Activated T-cell treated with anti-CD3 and anti-CD28 coated beads for 4 hours (primary cell): ENCODE data around the gene MAPKAPK5.
A peak's percentile ranks its signal among the peaks of the same experiment; 100 is the strongest.
"Not testable (repeated sequence)": the region's sequence is repeated elsewhere in the genome, so short reads cannot be mapped to it uniquely, and the experiment has no call there.

Experiments
- DNase-seq: peaks from one replicate; pipeline ENCODE4 v3.0.0-alpha.2; 2020

The MAPKAPK5 gene

DNA sequence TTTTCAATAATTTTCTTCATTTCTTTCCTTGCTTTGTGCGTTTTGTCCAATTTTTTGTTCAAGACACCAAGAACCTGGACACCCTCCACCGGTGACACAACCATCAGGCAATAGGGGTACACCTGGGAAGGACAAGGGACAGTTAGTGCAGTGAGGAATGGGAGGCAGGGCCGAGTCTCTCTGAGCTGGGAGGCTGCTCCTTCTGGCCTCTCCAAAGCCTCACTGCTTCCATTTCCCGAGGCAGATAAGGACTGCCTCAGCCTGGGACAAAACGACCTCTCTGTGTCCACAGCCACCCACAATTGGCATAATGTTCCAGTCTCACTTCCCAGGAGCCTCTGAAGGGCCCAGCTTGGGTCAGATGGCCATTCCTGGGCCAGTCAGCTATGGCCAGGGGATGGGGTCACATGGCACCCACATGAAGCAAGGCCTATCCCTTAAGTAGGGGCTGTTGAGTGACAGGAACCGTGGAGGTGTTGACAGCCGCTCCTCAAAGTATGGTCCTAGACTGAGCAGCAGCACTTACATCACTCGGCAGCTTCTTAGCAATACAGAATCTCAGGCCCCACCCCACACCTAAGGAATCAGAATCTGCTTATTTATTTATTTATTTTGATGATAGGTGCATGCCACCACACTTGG, 13.6 kb upstream of the MAPKAPK5 start:
- no peak for DNase-seq

DNA sequence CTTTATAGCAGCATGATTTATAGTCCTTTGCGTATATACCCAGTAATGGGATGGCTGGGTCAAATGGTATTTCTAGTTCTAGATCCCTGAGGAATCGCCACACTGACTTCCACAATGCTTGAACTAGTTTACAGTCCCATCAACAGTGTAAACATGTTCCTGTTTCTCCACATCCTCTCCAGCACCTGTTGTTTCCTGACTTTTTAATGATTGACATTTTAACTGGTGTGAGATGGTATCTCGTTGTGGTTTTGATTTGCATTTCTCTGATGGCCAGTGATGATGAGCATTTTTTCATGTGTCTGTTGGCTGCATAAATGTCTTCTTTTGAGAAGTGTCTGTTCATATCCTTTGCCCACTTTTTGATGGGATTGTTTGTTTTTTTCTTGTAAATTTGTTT, 12.4 kb upstream of the MAPKAPK5 start:
- not testable (repeated sequence) for DNase-seq

- DNase-seq, result not testable (repeated sequence)
Observed at GRCh38 chr12:111834740-111835386, 7.2 kb upstream of the MAPKAPK5 start.

DNA sequence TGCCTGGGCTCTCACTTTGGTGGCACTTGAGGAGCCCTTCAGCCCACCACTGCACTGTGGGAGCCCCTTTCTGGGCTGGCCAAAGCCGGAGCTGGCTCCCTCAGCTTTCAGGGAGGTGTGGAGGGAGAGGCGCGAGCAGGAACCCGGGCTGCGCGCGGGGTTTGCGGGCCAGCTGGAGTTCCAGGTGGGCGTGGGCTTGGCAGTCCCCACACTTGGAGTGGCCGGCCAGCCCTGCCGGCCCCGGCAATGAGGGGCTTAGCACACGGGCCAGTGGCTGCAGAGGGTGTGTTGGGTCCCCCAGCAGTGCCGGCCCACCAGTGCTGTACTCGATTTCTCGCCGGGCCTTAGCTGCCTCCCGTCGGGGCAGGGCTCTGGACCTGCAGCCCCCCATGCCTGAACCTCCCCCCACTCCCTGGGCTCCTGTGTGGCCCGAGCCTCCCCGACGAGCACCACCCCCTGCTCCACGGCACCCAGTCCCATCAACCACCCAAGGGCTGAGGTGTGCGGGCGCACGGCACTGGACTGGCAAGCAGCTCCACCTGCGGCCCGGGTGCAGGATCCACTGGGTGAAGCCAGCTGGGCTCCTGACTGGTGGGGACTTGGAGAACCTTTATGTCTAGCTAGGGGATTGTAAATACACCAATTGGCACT, 6.4 kb upstream of the MAPKAPK5 start:
- not testable (repeated sequence) for DNase-seq

DNA sequence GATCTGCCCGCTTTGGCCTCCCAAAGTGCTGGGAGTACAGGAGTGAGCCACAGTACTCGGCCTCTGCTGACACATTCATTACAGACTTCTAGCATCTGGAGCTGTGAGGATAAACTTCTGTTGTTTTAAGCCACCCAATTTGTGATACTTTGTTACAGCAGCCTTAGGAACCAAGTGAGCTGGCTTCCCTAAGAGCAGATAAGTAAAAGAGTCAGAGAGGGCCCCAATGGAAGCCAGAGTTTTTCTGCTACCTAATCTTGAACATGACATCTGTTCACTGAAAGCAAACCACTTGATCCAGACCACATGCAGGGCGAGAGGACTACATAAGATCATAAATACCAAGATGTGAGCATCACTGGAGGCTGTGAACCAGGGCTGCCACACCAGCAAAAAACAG, 3.7 kb upstream of the MAPKAPK5 start:
- no peak for DNase-seq

DNA sequence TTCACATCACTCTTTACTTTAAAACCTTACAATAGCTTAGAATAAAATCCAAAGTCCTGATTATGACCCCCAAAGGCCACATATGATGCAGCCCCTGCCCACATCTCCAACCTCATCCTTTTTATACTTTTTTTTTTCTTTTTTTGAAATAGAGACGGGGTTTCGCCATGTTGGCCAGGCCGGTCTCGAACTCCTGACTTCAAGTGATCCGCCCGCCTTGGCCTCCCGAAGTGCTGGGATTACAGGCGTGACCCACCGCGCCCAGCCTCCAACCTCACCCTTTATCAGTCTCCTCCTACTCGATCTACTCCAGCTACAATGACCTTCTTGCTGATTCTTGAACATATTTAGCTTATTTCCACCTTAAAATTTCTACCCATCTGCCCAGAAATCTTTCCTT, 1.2 kb upstream of the MAPKAPK5 start:
- DNase-seq, result no peak

DNA sequence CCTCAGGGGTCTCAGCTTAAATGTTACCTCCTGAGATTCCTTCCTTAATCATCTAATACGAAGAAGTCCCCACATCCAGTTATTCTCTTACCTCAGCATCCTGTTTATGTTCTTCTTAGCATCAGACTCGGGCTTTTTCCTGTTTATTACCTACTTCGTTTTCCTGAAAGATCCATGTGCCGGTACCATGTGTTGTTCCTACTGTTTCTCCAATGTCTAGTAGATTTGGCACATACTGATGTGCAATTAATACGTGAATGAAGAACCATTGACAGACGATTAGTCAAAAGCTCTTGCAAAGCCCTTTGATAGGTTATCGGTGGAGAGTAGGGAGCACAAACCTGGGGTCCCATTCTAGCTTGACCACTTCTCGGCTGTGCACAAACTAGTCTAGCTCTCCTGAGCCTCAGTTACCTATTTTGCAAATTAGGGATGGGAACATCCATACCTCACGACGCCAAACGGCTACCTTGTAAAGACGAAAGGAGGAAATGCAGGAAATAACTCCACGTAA, 735 bp upstream of the MAPKAPK5 start:
- no peak for DNase-seq

DNA sequence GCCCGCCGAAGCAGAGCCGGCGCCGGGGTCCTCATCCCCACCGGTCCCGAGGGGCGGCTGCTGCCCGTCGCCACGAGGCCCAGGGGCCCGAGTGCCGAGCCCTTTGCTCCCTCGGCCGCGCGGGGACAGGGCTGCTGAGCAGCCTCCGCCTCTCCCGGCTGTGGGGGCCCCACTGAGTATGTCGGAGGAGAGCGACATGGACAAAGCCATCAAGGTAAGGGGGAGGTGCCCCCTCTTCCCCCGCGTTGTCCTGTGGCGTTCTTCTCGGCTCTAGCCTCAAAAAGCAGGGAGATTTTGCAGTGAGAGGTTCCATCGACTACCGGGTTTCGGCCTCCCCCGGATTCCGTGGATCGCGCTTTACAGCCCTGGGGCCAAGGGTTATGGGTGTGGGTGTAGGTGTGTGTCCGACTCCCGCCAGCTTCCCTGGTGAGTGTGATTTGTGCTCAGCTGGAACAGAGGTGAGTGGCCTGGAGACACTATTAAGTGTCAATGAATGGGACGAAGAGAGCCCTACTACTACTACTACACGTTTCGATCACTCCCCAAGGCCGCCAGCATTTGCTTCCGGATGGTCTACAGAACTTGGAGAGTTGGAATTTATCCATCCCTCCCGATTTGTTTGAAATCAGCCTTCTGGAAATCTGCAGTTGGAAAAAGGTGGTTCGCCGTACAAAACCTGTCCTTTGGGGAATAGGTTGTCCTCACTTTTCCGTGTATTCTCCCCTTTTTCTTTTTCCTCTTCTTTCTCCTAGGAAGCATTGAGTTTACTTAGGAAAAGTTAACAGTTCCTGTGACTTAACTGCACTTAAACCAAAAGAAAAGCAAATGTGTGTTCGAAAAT, 748 bp downstream of the MAPKAPK5 start:
- peak; percentile 24 for DNase-seq

- DNase-seq, result no peak
Observed at GRCh38 chr12:111846016-111846415, 4.0 kb downstream of the MAPKAPK5 start.

DNA sequence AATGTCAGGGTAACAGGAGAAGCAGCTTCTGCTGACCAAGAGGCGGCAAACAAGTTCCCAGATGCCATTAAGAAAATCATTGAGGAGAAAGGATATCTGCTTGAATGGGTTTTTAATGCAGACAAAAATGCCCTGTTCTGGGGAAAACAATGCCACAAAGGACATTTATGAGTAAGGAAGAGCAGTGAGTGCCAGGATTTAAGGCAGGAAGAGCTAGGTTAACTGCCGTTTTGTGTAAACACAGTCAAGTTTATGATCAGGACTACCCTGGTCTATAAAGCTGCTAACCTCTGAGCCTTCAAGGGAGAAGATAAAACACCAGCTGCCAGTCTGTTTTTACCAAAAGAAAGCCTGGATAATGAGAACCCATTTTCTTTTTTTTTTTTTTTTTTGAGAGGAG, 8.5 kb downstream of the MAPKAPK5 start:
- DNase-seq, result no peak

DNA sequence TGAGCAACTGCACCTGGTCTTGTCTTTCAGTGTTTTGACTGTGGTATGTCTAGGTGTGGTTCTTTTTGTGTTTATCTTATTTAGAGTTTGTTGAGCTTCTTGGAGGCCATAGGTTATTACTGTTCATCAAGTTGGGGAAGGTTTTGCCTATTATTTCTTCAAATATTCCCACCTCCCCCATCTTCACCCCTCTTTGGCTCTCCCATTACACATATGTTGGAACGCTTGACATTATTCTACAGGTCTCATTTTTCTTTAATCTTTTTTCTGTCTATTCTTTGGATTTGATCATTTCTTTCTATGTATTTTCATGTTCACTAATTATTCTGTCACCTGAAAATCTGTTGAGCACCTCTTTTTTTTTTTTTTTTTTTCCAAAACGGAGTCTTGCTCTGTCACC, 16.2 kb downstream of the MAPKAPK5 start:
- no peak for DNase-seq

- DNase-seq, result no peak
Observed at GRCh38 chr12:111858778-111859177, 16.8 kb downstream of the MAPKAPK5 start.

DNA sequence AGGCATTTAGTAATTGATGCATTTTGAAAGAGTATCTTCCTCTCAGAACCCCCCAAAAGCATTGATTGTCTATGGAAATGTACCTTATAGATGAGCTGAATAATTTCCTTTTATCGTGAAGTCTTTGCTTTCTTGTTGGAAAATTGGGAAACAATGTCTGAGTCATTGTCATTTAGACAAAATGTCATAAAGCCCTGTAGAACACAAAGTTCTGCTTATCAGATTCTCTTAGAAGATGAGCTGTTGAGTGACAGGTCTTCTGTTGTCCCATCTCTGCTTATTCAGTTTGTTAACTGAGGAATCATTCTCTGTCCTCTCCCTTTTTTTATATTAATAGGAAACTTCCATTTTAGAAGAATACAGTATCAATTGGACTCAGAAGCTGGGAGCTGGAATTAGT, 22.9 kb downstream of the MAPKAPK5 start:
- no peak for DNase-seq

DNA sequence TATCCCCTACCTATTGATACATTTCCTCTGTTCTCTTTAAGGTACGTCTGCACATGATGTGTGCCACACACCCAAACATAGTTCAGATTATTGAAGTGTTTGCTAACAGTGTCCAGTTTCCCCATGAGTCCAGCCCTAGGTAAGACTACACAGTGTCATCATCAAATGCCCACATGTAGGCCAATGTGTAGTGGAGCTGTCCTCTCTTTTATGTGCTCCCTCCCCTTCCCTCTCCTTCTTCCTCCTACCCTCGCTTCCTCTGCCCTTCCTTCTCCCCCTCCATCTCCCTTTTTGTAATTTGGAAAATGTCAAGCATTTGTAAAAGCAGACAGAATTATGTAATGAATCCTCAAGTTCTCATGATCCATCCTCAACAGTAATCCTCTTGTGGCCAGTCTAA, 25.5 kb downstream of the MAPKAPK5 start:
- no peak for DNase-seq

- DNase-seq, result no peak
Observed at GRCh38 chr12:111868676-111869588, 26.9 kb downstream of the MAPKAPK5 start.

DNA sequence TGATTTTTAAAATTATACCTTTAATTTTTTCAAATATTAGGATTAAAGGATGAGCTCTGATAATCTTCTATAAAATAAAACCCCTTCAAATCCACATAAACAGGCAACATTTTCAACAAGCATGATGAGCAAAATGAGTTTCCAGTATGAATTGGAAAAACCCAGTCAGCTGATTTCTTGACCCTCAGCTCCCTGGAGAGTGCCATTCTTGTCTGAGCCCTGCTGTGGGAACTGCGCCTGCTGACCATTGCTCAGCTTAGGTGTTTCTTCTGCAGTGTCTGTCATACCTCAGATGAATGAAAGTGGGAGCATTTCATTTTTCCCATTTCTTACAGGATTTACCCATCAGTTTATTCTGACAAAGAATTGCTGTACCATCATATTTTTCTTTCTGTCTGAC, 27.6 kb downstream of the MAPKAPK5 start:
- DNase-seq, result no peak

GRCh38 chr12:111870216-111870615, 28.2 kb downstream of the MAPKAPK5 start:
- DNase-seq, result no peak

- no peak for DNase-seq
Observed at GRCh38 chr12:111870706-111871105, 28.7 kb downstream of the MAPKAPK5 start.

DNA sequence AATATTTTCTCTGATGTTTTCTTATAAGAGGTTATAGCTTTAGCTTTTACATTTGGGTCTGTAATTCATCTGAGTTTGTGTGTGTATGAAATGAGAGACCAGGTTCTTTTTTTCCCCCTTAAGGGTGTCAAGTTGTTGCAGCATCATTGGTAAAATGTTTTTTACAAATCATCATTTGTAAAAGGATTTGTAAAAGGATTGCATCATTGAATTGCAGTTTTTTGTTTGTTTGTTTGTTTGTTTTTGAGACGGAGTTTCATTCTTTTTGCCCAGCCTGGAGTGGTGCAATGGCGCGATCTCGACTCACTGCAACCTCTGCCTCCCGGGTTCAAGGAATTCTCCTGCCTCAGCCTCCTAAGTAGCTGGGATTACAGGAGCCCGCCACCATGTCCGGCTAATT, 31.1 kb downstream of the MAPKAPK5 start:
- DNase-seq, result no peak

DNA sequence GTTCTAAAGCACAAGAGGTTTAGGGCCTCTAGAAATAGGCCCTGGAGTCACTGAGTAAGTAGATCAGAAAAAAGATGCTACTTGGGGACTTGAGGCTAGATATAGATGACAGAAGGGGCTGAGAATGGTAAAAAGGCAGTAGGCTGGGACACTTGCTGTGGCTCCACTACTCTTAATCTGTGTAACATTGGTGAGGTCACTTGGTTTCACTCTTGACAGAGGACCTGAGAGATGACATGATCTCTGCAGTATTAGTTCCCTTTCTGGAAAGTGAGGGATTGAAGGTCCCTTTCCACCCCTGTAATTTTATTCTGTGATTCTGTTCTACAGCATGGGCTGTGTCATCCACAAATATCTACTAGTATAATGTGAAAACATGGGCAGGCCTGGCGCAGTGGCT, 39.7 kb downstream of the MAPKAPK5 start:
- DNase-seq, result no peak

GRCh38 chr12:111886662-111887545, 44.9 kb downstream of the MAPKAPK5 start:
- no peak for DNase-seq
